ENCODE data around the gene NMT1. TPM values are rescaled to one million over a fixed set of nuclear protein-coding genes. Genes with fewer than 3 reads are reported as not detected.

NMT1 gene
- total RNA-seq, 2 donors from 2014 or later: 122 to 136 TPM

- H3K4me3 ChIP-seq (ENCODE audit: low read length): no peak overlapping the region
- peak; percentile 81 for DNase-seq
- WGBS, 2 experiments (ENCODE audit: insufficient coverage in 1 of 2, insufficient read length in 1 of 2): 65 to 77% methylated on average over 5 to 13 of the region's 14 CpGs
Measured at GRCh38 chr17:45138911-45139532, 77.9 kb downstream of the NMT1 start.

GRCh38 chr17:45139533-45139920, 78.4 kb downstream of the NMT1 start:
- no peak for TF ChIP-seq CTCF (conservative IDR thresholded peaks at IDR 0.05)
- H3K4me1 Mint-ChIP-seq: peaks cover 20% of the 10 kb centered on the region
- 84 to 95% methylated on average over 4 of the region's 4 CpGs for WGBS, 2 experiments (ENCODE audit: insufficient coverage in 1 of 2, insufficient read length in 1 of 2)
- no peak overlapping the region for H3K4me3 ChIP-seq (ENCODE audit: low read length)
- H3K4me1 ChIP-seq (ENCODE audit: control insufficient read depth, insufficient read depth, low read length): peaks cover 19% of the 10 kb centered on the region
- no peaks in the 10 kb centered on the region for H3K27me3 ChIP-seq (ENCODE audit: control insufficient read depth, insufficient read depth, low read length, poor library complexity, severe bottlenecking)
- no peaks in the 10 kb centered on the region for H3K9me3 ChIP-seq (ENCODE audit: control insufficient read depth, low read length)
- H3K4me3 Mint-ChIP-seq: no peak overlapping the region
- no peaks in the 10 kb centered on the region for H3K27me3 Mint-ChIP-seq (ENCODE audit: insufficient read depth)
- no peaks in the 10 kb centered on the region for H3K9me3 Mint-ChIP-seq
- H3K36me3 ChIP-seq (ENCODE audit: control insufficient read depth, insufficient read depth, low read length): no peaks in the 10 kb centered on the region
- H3K27ac ChIP-seq (ENCODE audit: low read depth, low read length): no peak overlapping the region
- no peak overlapping the region for H3K27ac Mint-ChIP-seq
- peaks cover 7% of the 10 kb centered on the region for H3K36me3 Mint-ChIP-seq (ENCODE audit: low read depth)
- H3K9ac ChIP-seq (ENCODE audit: extremely low read depth, low read length, poor library complexity, severe bottlenecking): no peak overlapping the region
- no peak for DNase-seq

More at GRCh38 chr17:45138911-45139532, 77.9 kb downstream of the NMT1 start:
- Mint-ChIP-seq H3K4me3 (no peak overlapping the region), H3K27ac (no peak overlapping the region), H3K9me3 (no peaks in the 10 kb centered on the region), H3K36me3 (ENCODE audit: low read depth) (peaks cover 7% of the 10 kb centered on the region), H3K4me1 (peaks cover 20% of the 10 kb centered on the region), H3K27me3 (ENCODE audit: insufficient read depth) (no peaks in the 10 kb centered on the region)
- no peak for TF ChIP-seq CTCF (conservative IDR thresholded peaks at IDR 0.05)
- peaks cover 19% of the 10 kb centered on the region for H3K4me1 ChIP-seq (ENCODE audit: control insufficient read depth, insufficient read depth, low read length)
- H3K9ac ChIP-seq (ENCODE audit: extremely low read depth, low read length, poor library complexity, severe bottlenecking): no peak overlapping the region
- no peaks in the 10 kb centered on the region for H3K9me3 ChIP-seq (ENCODE audit: control insufficient read depth, low read length)
- H3K27ac ChIP-seq (ENCODE audit: low read depth, low read length): no peak overlapping the region
- H3K36me3 ChIP-seq (ENCODE audit: control insufficient read depth, insufficient read depth, low read length): no peaks in the 10 kb centered on the region
- H3K27me3 ChIP-seq (ENCODE audit: control insufficient read depth, insufficient read depth, low read length, poor library complexity, severe bottlenecking): no peaks in the 10 kb centered on the region

GRCh38 chr17:45143094-45143670, 82.1 kb downstream of the NMT1 start:
- peaks cover 34% of the 10 kb centered on the region for H3K4me1 Mint-ChIP-seq
- H3K9me3 ChIP-seq (ENCODE audit: control insufficient read depth, low read length): no peaks in the 10 kb centered on the region
- TF ChIP-seq CTCF (conservative IDR thresholded peaks at IDR 0.05): no peak
- H3K36me3 Mint-ChIP-seq (ENCODE audit: low read depth): peaks cover 7% of the 10 kb centered on the region
- no peaks in the 10 kb centered on the region for H3K27me3 ChIP-seq (ENCODE audit: control insufficient read depth, insufficient read depth, low read length, poor library complexity, severe bottlenecking)
- peak overlapping the region; percentile 49 for H3K4me3 ChIP-seq (ENCODE audit: low read length)
- DNase-seq: peak; percentile 78
- no peaks in the 10 kb centered on the region for H3K27me3 Mint-ChIP-seq (ENCODE audit: insufficient read depth)
- H3K4me3 Mint-ChIP-seq: peak overlapping the region; percentile 53
- peak overlapping the region; percentile 84 for H3K27ac Mint-ChIP-seq
- no peak overlapping the region for H3K27ac ChIP-seq (ENCODE audit: low read depth, low read length)
- peaks cover 23% of the 10 kb centered on the region for H3K4me1 ChIP-seq (ENCODE audit: control insufficient read depth, insufficient read depth, low read length)
- H3K9ac ChIP-seq (ENCODE audit: extremely low read depth, low read length, poor library complexity, severe bottlenecking): no peak overlapping the region
- H3K9me3 Mint-ChIP-seq: no peaks in the 10 kb centered on the region
- H3K36me3 ChIP-seq (ENCODE audit: control insufficient read depth, insufficient read depth, low read length): no peaks in the 10 kb centered on the region
- 52 to 71% methylated on average over 7 to 13 of the region's 13 CpGs for WGBS, 2 experiments (ENCODE audit: insufficient coverage in 1 of 2, insufficient read length in 1 of 2)
